Bronchial epithelial cell (primary cell): ENCODE measurements around the gene ADPRHL1. TPM values are rescaled to one million over a fixed set of nuclear protein-coding genes. Genes with fewer than 3 reads are reported as not detected.

Experiments used
- DNase-seq: peaks from one replicate; pipeline ENCODE4 v3.0.0-alpha.2; 2010; ENCODE audit warnings: low read depth
- FAIRE-seq: peaks from 2 replicates; lab custom pipeline; 2011; peaks lifted over from hg19 to GRCh38; lab: Jason Lieb, UNC
- H3K27me3 ChIP-seq: 2 replicates; pipeline ENCODE4 v1.5.1; 2011; ENCODE audit warnings: low read length; ENCODE audit not compliant: control insufficient read depth, insufficient read depth
- H3K36me3 ChIP-seq: 2 replicates; pipeline ENCODE4 v1.5.1; 2011; ENCODE audit warnings: low read length; ENCODE audit not compliant: control insufficient read depth, insufficient read depth
- H3K4me3 ChIP-seq: 2 replicates; pipeline ENCODE4 v1.5.1; 2011; ENCODE audit warnings: mild to moderate bottlenecking, low read depth, low read length, control low read depth
- CTCF ChIP-seq: IDR thresholded peaks from 2 replicates; pipeline ENCODE4 v1.5.1; 2011; ENCODE audit warnings: mild to moderate bottlenecking, moderate library complexity, low read length, control low read depth, inconsistent platforms; ENCODE audit not compliant: insufficient read depth, severe bottlenecking
- total RNA-seq: library from RNA; depleted of rRNA; stranded (reverse); fragments of >200 nt; gene quantifications from 2 replicates; pipeline ENCODE4 v1.2.1, GENCODE V29; 2014

The ADPRHL1 gene
- total RNA-seq, 1 donor from 2014 or later = 0.26 TPM

GRCh38 chr13:113457510-113457909, 4.2 kb upstream of the ADPRHL1 start:
- TF ChIP-seq CTCF = no peak
- no peak overlapping the region for H3K4me3 ChIP-seq
- H3K36me3 ChIP-seq = peaks cover 6% of the 10 kb centered on the region
- no peaks in the 10 kb centered on the region for H3K27me3 ChIP-seq
- FAIRE-seq = no peak
- DNase-seq = no peak

- H3K27me3 ChIP-seq = no peaks in the 10 kb centered on the region
- DNase-seq (no peak), FAIRE-seq (no peak)
- no peak overlapping the region for H3K4me3 ChIP-seq
- TF ChIP-seq CTCF = no peak
- H3K36me3 ChIP-seq = peaks cover 6% of the 10 kb centered on the region
Measured at GRCh38 chr13:113456116-113456702, 2.9 kb upstream of the ADPRHL1 start.

DNA sequence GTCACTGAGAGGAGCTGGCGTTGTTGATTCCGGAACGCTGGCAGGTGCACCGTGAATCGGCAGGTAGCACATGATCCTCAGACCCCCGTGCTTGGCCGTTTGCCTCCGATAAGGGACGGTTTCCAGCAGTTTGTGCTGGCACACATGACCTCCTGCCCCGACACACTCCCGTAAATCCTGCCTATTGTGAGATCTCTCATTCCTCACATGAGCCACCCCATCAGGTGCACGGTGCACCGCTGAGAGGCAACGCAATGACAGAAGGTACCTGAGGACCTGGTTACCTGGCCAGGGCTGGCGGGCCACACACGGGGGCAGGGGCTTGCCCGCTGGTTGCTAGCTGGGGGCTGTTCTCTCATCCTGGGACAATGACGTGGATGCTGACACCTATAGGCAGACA, 2.1 kb upstream of the ADPRHL1 start:
- FAIRE-seq = no peak
- Histone ChIP-seq H3K27me3 (no peaks in the 10 kb centered on the region), H3K36me3 (peaks cover 6% of the 10 kb centered on the region), H3K4me3 (no peak overlapping the region)
- no peak for DNase-seq
- TF ChIP-seq CTCF = no peak

DNA sequence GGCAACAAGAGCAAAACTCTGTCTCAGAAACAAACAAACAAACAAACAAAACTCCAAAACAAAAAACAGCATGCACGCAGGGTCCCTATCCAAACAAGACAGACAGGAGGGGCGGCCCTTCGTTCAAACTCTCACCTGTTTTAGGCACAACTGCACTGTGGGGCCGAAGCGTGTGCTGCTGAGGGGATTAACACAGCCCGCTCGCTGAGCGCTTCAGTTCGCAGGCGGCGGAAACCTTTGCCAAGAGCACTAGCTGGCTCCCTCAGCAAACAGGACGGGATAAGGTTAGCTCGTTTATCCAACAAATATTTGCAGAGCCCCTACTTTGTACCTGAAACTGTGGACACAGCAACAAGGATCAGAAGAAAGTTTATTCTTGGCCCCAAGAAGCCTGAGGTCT, 1.6 kb upstream of the ADPRHL1 start:
- peaks cover 6% of the 10 kb centered on the region for H3K36me3 ChIP-seq
- DNase-seq (no peak), FAIRE-seq (no peak)
- H3K27me3 ChIP-seq = no peaks in the 10 kb centered on the region
- H3K4me3 ChIP-seq = no peak overlapping the region
- no peak for TF ChIP-seq CTCF

GRCh38 chr13:113452466-113452865, 822 bp downstream of the ADPRHL1 start:
- DNase-seq (no peak), FAIRE-seq (no peak)
- Histone ChIP-seq H3K36me3 (peaks cover 6% of the 10 kb centered on the region), H3K27me3 (no peaks in the 10 kb centered on the region), H3K4me3 (no peak overlapping the region)
- no peak for TF ChIP-seq CTCF

DNA sequence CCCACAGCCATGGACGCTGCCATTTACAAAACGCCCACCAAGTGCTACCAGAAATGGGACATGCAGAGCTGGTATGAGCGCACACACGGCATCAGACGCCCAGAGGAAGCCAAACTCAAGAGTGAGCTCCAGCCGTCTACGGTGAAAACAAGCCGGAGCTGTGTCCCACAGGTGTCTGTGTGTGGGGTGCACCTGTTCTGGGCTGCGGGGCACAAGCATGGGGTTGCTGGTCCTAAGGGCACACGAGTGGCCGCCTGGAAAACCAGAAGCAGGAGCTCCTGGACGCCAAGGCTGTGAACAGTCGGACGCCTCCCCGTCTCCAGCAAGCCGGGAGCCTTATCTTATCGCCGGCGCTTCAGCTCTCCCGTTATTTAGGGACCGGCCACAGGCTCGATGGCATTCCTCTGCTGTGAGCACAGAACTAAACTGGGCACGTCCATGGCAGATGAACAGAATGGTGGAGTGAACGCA, 1.3 kb downstream of the ADPRHL1 start:
- H3K36me3 ChIP-seq = peaks cover 6% of the 10 kb centered on the region
- no peak overlapping the region for H3K4me3 ChIP-seq
- no peak for FAIRE-seq
- DNase-seq = no peak
- no peaks in the 10 kb centered on the region for H3K27me3 ChIP-seq
- TF ChIP-seq CTCF = no peak
